Hindlimb muscle (tissue), 1 donor: ENCODE measurements around the gene WSB2. TPM values are rescaled to one million over a fixed set of nuclear protein-coding genes. Genes with fewer than 3 reads are reported as not detected.

Experiments
- DNase-seq: peaks from one replicate; pipeline ENCODE4 v3.0.0-alpha.2; 2013
- polyA plus RNA-seq: library from polyadenylated mRNA; unstranded; fragments of 120-200 nt; gene quantifications from one replicate; pipeline ENCODE4 v1.2.1, GENCODE V29; 2013; ENCODE audit not compliant: insufficient read length

WSB2 gene
- polyA plus RNA-seq, 1 donor, result 60.0 TPM

DNA sequence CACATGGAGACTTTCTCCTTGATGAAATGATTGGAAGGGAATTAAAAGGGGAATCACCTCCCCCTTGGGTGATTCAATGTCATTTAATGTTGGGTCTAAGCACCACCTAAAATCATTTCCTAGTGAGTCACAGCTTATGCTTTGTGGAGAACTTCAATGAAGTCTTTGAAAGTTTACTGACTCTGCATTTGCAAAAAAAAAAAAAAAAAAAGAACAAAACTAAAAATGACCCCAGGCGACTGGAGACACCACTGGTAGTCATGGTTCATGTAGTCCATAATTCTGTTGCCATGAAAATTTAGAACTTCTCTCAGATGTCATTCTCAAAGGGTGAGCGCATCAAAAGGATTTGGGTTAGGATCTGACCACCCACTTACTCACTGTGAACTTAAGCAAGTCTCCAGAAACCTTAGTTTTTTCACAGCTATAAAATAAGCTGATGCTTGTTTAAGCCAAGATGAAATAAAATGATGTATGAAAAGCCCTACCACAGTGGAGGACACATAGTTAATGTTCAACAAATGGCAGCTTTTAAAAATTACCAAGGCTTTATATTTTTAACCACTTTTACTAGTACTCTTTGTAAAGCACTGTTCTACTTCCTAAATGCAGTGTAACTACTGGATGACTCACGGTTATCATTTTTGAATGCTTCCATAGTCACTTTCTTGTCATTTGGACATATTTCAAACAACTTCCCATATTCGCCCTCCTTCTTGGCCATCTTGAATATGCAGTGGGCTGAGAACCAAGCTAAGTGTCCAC is 74.1 kb downstream of the WSB2 start:
- no peak for DNase-seq

- DNase-seq, result no peak
Measured at GRCh38 chr12:117985182-117985581, 75.8 kb downstream of the WSB2 start.

Other genes starting within 250 kb of the WSB2 start
- gene KSR2, start 92.2 kb downstream of the WSB2 start, polyA plus RNA-seq, result not detected
- gene RFC5, start 44.5 kb downstream of the WSB2 start, polyA plus RNA-seq, result 11.5 TPM
- 12.0 TPM for gene VSIG10, start 42.8 kb upstream of the WSB2 start, polyA plus RNA-seq
- gene PEBP1, start 74.9 kb upstream of the WSB2 start, polyA plus RNA-seq, result 141 TPM